Activated naive CD4-positive, alpha-beta T cell treated with anti-CD3 and anti-CD28 coated beads for 36 hours (primary cell): ENCODE data around the gene VANGL2. TPM values are rescaled to one million over a fixed set of nuclear protein-coding genes. Genes with fewer than 3 reads are reported as not detected.

Experiments
- CTCF ChIA-PET: fragments of 350-600 bp; sonication (Branson Sonifier 250); formaldehyde crosslinking; loops from one replicate; lab custom pipeline; 2021; ENCODE audit warnings: antibody characterized with exemption; lab: Charles Lee
- DNase-seq: peaks from one replicate; pipeline ENCODE4 v3.0.0-alpha.2; 2020
- H3K27ac Mint-ChIP-seq: one replicate; pipeline ENCODE4 v1.8.0; 2021; ENCODE audit warnings: mild to moderate bottlenecking, mixed read lengths
- H3K27me3 Mint-ChIP-seq: one replicate; pipeline ENCODE4 v1.8.0; 2021; ENCODE audit warnings: low read depth, mixed read lengths
- H3K36me3 Mint-ChIP-seq: one replicate; pipeline ENCODE4 v1.8.0; 2021; ENCODE audit warnings: low read depth, mixed read lengths
- H3K4me1 Mint-ChIP-seq: one replicate; pipeline ENCODE4 v1.8.0; 2021; ENCODE audit warnings: low read depth, mixed read lengths
- H3K4me3 Mint-ChIP-seq: one replicate; pipeline ENCODE4 v1.8.0; 2021; ENCODE audit warnings: mild to moderate bottlenecking, moderate library complexity, mixed read lengths
- H3K9me3 Mint-ChIP-seq: one replicate; pipeline ENCODE4 v1.8.0; 2021; ENCODE audit warnings: mixed read lengths
- intact Hi-C: fragments of 100-400 bp; cut with micrococcal nuclease; formaldehyde crosslinking; loops from one replicate; pipeline ENCODE4 v1.15.1; 2023
- total RNA-seq, 2 experiments: library from RNA; stranded (reverse); gene quantifications; one replicate each; pipeline ENCODE4 v1.2.3, GENCODE V29; 2021

Gene VANGL2
- total RNA-seq, 2 experiments from 2014 or later: 0.27 TPM; not detected in 1

DNA sequence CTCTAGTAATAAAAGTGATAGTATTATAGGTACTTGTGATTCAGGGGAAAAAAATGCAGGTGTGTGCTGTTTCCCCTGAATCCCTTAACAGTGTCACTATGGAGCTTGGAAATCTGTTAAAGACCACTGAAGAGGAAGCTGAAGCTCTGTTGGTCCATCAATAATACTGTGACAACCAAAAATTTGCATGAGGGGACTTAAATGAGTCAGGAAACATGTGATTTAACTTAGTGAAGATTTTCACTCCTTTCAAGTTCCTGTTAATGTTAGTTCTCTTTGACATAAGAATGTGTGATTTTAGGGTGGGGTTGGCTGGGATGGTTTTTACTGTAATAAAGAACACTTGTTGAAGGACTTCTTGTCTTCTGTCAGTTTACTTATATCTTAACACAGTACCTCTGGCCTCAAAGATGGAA lies 32.0 kb downstream of the VANGL2 start:
- CTCF ChIA-PET: interaction anchor here (0.9 to 1.6 kb wide), 6 partner anchors 12 to 174 kb away, joined by 3 to 6 read pairs (median 5); no protein-coding TSS in a partner anchor
- H3K36me3 Mint-ChIP-seq: peaks cover 26% of the 10 kb centered on the region
- peaks cover 82% of the 10 kb centered on the region for H3K4me1 Mint-ChIP-seq
- H3K9me3 Mint-ChIP-seq: peaks cover 12% of the 10 kb centered on the region
- H3K27me3 Mint-ChIP-seq: no peaks in the 10 kb centered on the region
- peak overlapping the region; percentile 88 for H3K27ac Mint-ChIP-seq
- intact Hi-C loops: loop anchor here (1.0 to 5.0 kb wide), 7 partner anchors 11 to 365 kb away; partner anchors contain the start of gene LY9
- H3K4me3 Mint-ChIP-seq: peak overlapping the region; percentile 25
- DNase-seq: peak; percentile 68

DNA sequence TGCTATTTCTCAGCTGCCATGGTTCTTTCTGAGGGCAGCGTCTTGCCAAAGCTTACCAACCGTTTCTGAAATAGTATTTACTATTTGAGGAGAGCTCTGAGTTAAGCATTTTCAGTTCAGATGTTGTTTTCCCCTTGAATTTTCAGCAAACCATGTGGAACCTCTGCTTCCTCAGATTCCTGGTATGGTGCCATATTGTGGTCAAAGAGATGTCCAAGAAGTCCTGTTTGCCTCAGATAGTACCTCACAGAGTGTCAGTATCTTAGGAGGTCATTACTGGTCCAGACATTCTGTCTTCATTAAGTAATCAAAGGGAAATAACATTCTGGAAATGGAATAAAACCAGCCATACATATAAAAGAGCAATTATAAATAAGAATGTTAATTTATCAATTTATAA lies 36.6 kb downstream of the VANGL2 start:
- CTCF ChIA-PET: interaction anchor here (0.9 kb wide), 2 partner anchors 9 to 15 kb away, joined by 3 to 4 read pairs; no protein-coding TSS in a partner anchor
- Mint-ChIP-seq H3K36me3 (peaks cover 26% of the 10 kb centered on the region), H3K4me3 (no peak overlapping the region), H3K27me3 (no peaks in the 10 kb centered on the region), H3K27ac (peak overlapping the region; percentile 80), H3K9me3 (peaks cover 12% of the 10 kb centered on the region), H3K4me1 (peaks cover 54% of the 10 kb centered on the region)
- intact Hi-C loops: loop anchor here (1.0 kb wide), 1 partner anchor 28 kb away; no protein-coding TSS in a partner anchor
- DNase-seq: no peak

DNA sequence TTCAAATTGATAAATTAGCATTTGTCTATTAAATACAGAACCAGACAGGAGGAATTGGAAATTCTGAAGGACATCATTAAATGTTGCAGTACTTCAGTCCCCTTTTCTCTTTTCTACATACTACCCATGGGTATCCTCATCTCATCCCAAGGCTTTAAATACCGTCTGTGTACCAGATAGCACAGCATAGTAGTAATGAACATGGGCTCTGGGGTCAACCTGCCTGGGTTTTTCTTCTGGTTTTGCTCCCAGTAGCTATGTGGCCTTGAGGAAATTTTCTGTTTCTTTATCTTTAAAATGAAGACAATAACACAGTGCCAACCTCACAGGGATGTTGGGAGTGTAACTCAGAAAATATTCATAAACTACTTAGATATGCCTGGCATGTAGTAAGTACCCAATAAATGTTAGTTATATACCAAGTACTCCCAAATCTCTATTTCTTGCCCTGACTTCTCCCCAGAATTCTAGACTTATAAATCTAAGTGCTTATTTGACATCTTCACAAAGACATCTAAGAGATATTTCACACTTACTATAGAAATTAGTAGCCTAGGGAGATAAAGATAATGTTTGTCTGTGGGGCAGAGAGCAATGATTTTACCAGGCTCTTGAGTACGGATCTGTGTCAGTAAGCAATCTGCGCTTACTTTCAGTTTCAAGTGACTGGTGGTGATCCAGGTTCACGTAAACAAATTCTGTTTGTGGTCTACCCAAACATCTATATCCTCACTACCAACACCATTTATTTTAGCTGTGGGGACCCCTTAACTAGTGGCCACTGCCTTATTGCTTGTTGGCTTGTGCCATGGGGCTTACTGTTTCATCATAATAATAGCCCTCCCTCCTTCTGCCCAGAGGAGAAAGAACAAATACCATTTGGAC lies 37.3 kb downstream of the VANGL2 start:
- CTCF ChIA-PET: interaction anchor here (0.6 to 1.1 kb wide), 6 partner anchors 9 to 527 kb away, joined by 3 read pairs; no protein-coding TSS in a partner anchor
- peak; percentile 51 for DNase-seq
- Mint-ChIP-seq H3K4me3 (peak overlapping the region; percentile 45), H3K27ac (peak overlapping the region; percentile 80), H3K4me1 (peaks cover 47% of the 10 kb centered on the region), H3K36me3 (peaks cover 26% of the 10 kb centered on the region), H3K9me3 (peaks cover 12% of the 10 kb centered on the region), H3K27me3 (no peaks in the 10 kb centered on the region)
- intact Hi-C loops: loop anchor here (1.0 kb wide), 1 partner anchor 28 kb away; no protein-coding TSS in a partner anchor

DNA sequence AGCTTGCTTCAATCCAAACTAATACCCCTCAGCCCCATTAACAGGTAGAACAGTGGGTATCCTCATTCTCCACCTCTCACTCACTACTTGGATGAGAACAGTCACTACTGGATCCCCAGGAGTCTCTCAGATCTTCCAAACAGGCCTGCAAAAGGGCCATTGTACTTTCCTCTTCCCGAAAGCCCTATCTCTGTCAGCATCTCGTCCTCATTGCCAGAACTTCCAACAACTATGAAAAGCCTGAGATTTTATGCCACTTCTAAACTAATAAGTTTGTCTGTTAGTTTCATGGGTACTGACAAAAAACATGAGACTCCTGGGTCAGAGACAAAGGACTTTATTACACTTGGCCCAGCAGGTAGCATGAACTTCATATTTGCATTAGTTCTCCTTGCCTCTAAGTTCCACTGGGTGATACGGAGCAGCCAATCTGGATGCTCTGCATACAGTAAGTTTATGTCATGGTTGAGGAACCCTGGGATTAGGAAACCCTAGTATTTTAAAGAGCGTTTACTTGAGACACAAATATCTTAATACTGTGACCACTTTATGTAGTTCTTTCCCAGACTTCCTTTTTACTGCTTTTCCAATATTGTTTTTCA lies 38.1 kb downstream of the VANGL2 start:
- peak overlapping the region; percentile 80 for H3K27ac Mint-ChIP-seq
- peaks cover 45% of the 10 kb centered on the region for H3K4me1 Mint-ChIP-seq
- peak overlapping the region; percentile 45 for H3K4me3 Mint-ChIP-seq
- intact Hi-C loops: no loop called here
- H3K27me3 Mint-ChIP-seq: no peaks in the 10 kb centered on the region
- CTCF ChIA-PET: interaction anchor here (0.6 to 1.1 kb wide), 5 partner anchors 10 to 526 kb away, joined by 3 read pairs; no protein-coding TSS in a partner anchor
- peaks cover 12% of the 10 kb centered on the region for H3K9me3 Mint-ChIP-seq
- H3K36me3 Mint-ChIP-seq: peaks cover 22% of the 10 kb centered on the region
- no peak for DNase-seq

GRCh38 chr1:160438935-160439334 lies 38.6 kb downstream of the VANGL2 start:
- intact Hi-C loops: no loop called here
- CTCF ChIA-PET: no interaction called here
- H3K27me3 Mint-ChIP-seq: no peaks in the 10 kb centered on the region
- DNase-seq: no peak
- peaks cover 11% of the 10 kb centered on the region for H3K9me3 Mint-ChIP-seq
- peaks cover 45% of the 10 kb centered on the region for H3K4me1 Mint-ChIP-seq
- peaks cover 17% of the 10 kb centered on the region for H3K36me3 Mint-ChIP-seq
- H3K4me3 Mint-ChIP-seq: no peak overlapping the region
- H3K27ac Mint-ChIP-seq: peak overlapping the region; percentile 80

DNA sequence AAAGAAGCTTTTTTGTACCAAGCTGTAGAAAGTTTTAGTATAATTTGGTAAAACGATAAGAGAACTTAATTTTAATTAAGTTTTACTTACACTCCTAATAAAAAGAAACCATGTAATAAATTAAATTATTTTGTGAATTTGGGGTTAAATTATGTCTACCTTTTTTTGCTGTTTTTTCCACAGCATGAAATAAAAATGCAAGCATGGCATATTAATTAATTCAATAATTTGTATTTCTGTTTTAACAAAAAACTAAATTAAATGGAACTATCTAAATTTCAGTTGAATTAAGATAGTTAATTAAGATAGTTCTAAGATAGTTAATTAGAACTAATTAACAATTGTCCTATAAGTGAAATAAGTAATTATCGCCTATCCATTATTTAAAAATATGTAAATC lies 39.4 kb downstream of the VANGL2 start:
- H3K4me3 Mint-ChIP-seq: no peak overlapping the region
- H3K9me3 Mint-ChIP-seq: peaks cover 4% of the 10 kb centered on the region
- no peaks in the 10 kb centered on the region for H3K27me3 Mint-ChIP-seq
- no peak for DNase-seq
- CTCF ChIA-PET: no interaction called here
- peaks cover 10% of the 10 kb centered on the region for H3K36me3 Mint-ChIP-seq
- peaks cover 40% of the 10 kb centered on the region for H3K4me1 Mint-ChIP-seq
- H3K27ac Mint-ChIP-seq: no peak overlapping the region
- intact Hi-C loops: no loop called here

- H3K4me1 Mint-ChIP-seq: peaks cover 56% of the 10 kb centered on the region
- no peaks in the 10 kb centered on the region for H3K27me3 Mint-ChIP-seq
- H3K27ac Mint-ChIP-seq: peak overlapping the region; percentile 67
- no peak for DNase-seq
- no peaks in the 10 kb centered on the region for H3K9me3 Mint-ChIP-seq
- CTCF ChIA-PET: interaction anchor here (1.2 kb wide), 1 partner anchor 72 kb away, joined by 3 read pairs; no protein-coding TSS in a partner anchor
- intact Hi-C loops: no loop called here
- H3K36me3 Mint-ChIP-seq: no peaks in the 10 kb centered on the region
- H3K4me3 Mint-ChIP-seq: peak overlapping the region; percentile 3
Observed at GRCh38 chr1:160446945-160447600, 46.7 kb downstream of the VANGL2 start.

DNA sequence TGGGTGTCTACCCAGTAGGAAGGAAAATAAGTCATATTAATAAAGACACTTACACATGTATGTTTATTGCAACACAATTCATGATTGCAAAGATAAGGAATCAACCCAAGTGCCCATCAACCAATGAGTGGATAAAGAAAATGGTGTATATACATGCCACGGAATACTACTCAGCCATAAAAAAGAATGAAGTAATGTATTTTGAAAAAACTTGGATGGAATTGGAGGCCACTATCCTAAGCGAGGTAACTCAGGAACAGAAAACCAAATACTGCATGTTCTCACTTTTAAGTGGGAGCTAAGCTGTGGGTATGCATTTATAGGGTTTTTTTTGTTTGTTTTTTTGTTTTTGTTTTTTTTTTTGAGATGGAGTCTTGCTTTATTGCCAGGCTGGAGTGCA lies 49.1 kb downstream of the VANGL2 start:
- intact Hi-C loops: no loop called here
- H3K4me3 Mint-ChIP-seq: no peak overlapping the region
- no peaks in the 10 kb centered on the region for H3K36me3 Mint-ChIP-seq
- H3K27ac Mint-ChIP-seq: no peak overlapping the region
- DNase-seq: no peak
- H3K27me3 Mint-ChIP-seq: no peaks in the 10 kb centered on the region
- CTCF ChIA-PET: interaction anchor here (1.2 to 1.7 kb wide), 2 partner anchors 11 to 21 kb away, joined by 3 to 6 read pairs; no protein-coding TSS in a partner anchor
- peaks cover 64% of the 10 kb centered on the region for H3K4me1 Mint-ChIP-seq
- no peaks in the 10 kb centered on the region for H3K9me3 Mint-ChIP-seq

GRCh38 chr1:160451119-160451858 lies 50.9 kb downstream of the VANGL2 start:
- Mint-ChIP-seq H3K27me3 (no peaks in the 10 kb centered on the region), H3K4me3 (peak overlapping the region; percentile 56), H3K4me1 (peaks cover 76% of the 10 kb centered on the region), H3K9me3 (no peaks in the 10 kb centered on the region), H3K27ac (peak overlapping the region; percentile 93), H3K36me3 (no peaks in the 10 kb centered on the region)
- CTCF ChIA-PET: interaction anchor here (0.5 to 4.8 kb wide), 17 partner anchors 9 to 157 kb away, joined by 3 to 26 read pairs (median 3); partner anchors contain the start of gene SLAMF6
- intact Hi-C loops: loop anchor here (1.0 to 5.0 kb wide), 2 partner anchors 8 to 221 kb away; no protein-coding TSS in a partner anchor
- no peak for DNase-seq

DNA sequence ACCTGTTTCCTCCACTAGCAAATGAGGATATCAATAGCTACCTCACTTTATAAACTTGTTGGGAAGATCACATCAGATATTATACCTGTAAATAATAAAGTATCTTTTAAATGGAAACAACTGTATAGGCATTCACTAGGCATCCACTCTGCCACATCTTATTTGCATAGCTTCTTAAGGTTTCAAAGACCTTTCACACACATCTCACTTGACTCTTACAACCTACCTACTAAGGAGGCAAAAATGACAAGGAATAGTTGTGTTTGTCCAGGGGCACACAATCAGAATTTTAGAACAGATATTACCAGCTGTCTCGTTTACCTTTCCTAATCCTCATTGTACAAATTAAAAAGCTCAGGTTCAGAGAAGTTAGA lies 51.5 kb downstream of the VANGL2 start:
- CTCF ChIA-PET: interaction anchor here (0.7 to 4.8 kb wide), 15 partner anchors 9 to 157 kb away, joined by 3 to 26 read pairs (median 3); partner anchors contain the start of gene SLAMF6
- Mint-ChIP-seq H3K4me1 (peaks cover 77% of the 10 kb centered on the region), H3K36me3 (no peaks in the 10 kb centered on the region), H3K9me3 (no peaks in the 10 kb centered on the region), H3K4me3 (peak overlapping the region; percentile 56), H3K27ac (peak overlapping the region; percentile 93), H3K27me3 (no peaks in the 10 kb centered on the region)
- intact Hi-C loops: loop anchor here (1.0 to 5.0 kb wide), 2 partner anchors 9 to 220 kb away; no protein-coding TSS in a partner anchor
- DNase-seq: no peak

DNA sequence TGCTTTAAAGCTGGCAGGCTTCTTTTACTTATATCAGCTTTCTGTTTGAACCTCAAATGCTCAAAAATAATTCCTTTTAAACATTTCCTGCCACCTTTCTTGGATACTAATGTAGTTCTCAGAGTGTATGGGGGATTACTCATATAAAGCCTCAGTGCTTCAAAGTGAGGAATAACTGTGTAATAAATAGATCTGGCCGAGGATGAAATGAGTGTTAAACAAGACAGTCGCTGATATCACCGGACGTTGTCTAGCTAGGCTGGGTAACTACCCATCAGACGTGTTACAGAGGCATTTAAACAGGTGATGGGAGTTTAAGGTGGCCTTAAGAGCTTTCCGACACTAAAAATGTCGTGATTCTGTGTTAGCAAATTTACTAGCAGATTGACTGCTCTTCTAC lies 53.1 kb downstream of the VANGL2 start:
- CTCF ChIA-PET: interaction anchor here (1.1 to 4.8 kb wide), 3 partner anchors 13 to 21 kb away, joined by 3 to 26 read pairs (median 3); no protein-coding TSS in a partner anchor
- no peaks in the 10 kb centered on the region for H3K27me3 Mint-ChIP-seq
- H3K27ac Mint-ChIP-seq: peak overlapping the region; percentile 93
- peak; percentile 45 for DNase-seq
- peaks cover 79% of the 10 kb centered on the region for H3K4me1 Mint-ChIP-seq
- intact Hi-C loops: loop anchor here (5.0 kb wide), 1 partner anchor 219 kb away; no protein-coding TSS in a partner anchor
- peak overlapping the region; percentile 1 for H3K4me3 Mint-ChIP-seq
- H3K36me3 Mint-ChIP-seq: no peaks in the 10 kb centered on the region
- H3K9me3 Mint-ChIP-seq: no peaks in the 10 kb centered on the region
